Measurements from ENCODE around the gene SUSD3.

DNA sequence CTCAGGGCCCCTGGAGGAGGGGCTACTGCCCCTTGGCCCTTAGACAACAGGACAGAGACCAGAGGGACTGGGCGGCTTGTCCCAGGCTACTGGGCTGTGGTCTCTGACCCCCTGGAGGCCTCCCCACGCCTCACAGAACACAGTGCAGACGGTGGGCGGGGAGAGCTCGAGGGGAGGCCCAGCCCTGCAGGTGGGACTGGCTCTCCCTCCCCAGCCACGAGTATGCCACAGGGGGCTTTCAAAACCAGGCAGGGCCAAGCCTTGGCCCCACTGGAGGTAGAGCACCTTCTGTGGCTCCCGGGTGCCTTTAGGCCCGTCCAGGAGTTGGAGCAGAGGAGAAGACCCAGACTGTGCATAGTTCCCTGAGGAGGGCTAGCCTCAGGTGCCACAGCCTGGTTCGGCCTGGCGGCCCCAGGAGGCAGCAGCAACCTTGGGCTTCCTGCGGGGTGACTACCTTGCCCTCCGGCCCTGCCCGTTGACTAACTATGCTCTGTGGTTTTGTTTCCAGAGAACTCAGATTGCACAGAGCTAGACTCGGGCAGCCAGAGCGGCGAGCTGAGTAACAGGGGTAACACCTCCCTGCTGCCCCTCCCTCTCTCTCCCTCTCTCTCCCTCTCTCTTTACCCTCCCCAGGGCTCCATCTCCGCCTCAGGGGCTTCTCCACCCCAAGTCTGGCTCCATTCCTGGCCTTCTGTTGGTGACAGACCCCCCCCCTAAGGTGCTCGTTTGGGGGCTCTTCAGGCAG is 53.0 kb downstream of the SUSD3 start:
- TF ChIP-seq POLR2A (IDR thresholded peaks at IDR 0.05), result no peak
- TF ChIP-seq, protein P1, sequence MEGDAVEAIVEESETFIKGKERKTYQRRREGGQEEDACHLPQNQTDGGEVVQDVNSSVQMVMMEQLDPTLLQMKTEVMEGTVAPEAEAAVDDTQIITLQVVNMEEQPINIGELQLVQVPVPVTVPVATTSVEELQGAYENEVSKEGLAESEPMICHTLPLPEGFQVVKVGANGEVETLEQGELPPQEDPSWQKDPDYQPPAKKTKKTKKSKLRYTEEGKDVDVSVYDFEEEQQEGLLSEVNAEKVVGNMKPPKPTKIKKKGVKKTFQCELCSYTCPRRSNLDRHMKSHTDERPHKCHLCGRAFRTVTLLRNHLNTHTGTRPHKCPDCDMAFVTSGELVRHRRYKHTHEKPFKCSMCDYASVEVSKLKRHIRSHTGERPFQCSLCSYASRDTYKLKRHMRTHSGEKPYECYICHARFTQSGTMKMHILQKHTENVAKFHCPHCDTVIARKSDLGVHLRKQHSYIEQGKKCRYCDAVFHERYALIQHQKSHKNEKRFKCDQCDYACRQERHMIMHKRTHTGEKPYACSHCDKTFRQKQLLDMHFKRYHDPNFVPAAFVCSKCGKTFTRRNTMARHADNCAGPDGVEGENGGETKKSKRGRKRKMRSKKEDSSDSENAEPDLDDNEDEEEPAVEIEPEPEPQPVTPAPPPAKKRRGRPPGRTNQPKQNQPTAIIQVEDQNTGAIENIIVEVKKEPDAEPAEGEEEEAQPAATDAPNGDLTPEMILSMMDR (IDR thresholded peaks at IDR 0.05), result no peak
